ENCODE results near the gene EHBP1L1. TPM values are rescaled to one million over a fixed set of nuclear protein-coding genes. Genes with fewer than 3 reads are reported as not detected.

Gene EHBP1L1
- total and polyA plus RNA-seq, 4 donors = 1.1 to 120 (median 10.0) TPM

DNA sequence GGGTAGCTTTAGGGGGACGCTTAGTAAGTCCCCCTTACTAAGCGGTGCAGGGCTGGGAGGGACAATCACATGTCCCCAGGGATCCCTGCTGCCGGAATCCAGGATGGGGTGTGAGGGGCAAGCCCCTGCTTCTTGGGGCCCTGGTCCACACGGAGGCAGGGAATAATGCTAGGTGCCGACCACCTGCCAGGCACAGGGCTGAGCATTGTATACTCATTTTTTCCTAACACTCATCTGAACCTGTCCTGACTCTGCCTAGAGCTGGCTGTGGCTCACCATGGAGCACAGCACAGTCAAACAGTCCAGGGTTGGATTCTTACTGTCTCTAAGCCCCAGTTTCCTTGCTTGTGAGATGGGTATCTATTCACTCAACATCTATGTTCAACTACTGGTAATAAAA lies 16.3 kb upstream of the EHBP1L1 start (continued):
- TF ChIP-seq, protein P1, sequence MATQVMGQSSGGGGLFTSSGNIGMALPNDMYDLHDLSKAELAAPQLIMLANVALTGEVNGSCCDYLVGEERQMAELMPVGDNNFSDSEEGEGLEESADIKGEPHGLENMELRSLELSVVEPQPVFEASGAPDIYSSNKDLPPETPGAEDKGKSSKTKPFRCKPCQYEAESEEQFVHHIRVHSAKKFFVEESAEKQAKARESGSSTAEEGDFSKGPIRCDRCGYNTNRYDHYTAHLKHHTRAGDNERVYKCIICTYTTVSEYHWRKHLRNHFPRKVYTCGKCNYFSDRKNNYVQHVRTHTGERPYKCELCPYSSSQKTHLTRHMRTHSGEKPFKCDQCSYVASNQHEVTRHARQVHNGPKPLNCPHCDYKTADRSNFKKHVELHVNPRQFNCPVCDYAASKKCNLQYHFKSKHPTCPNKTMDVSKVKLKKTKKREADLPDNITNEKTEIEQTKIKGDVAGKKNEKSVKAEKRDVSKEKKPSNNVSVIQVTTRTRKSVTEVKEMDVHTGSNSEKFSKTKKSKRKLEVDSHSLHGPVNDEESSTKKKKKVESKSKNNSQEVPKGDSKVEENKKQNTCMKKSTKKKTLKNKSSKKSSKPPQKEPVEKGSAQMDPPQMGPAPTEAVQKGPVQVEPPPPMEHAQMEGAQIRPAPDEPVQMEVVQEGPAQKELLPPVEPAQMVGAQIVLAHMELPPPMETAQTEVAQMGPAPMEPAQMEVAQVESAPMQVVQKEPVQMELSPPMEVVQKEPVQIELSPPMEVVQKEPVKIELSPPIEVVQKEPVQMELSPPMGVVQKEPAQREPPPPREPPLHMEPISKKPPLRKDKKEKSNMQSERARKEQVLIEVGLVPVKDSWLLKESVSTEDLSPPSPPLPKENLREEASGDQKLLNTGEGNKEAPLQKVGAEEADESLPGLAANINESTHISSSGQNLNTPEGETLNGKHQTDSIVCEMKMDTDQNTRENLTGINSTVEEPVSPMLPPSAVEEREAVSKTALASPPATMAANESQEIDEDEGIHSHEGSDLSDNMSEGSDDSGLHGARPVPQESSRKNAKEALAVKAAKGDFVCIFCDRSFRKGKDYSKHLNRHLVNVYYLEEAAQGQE (IDR thresholded peaks at IDR 0.05) = no peak
- TF ChIP-seq YY1 (IDR thresholded peaks at IDR 0.05) = no peak
- TF ChIP-seq EGR1 (IDR thresholded peaks at IDR 0.05; ENCODE audit: low read depth in 2 of 2) = no peak
- TF ChIP-seq FOXA2 (IDR thresholded peaks at IDR 0.05) = no peak

DNA sequence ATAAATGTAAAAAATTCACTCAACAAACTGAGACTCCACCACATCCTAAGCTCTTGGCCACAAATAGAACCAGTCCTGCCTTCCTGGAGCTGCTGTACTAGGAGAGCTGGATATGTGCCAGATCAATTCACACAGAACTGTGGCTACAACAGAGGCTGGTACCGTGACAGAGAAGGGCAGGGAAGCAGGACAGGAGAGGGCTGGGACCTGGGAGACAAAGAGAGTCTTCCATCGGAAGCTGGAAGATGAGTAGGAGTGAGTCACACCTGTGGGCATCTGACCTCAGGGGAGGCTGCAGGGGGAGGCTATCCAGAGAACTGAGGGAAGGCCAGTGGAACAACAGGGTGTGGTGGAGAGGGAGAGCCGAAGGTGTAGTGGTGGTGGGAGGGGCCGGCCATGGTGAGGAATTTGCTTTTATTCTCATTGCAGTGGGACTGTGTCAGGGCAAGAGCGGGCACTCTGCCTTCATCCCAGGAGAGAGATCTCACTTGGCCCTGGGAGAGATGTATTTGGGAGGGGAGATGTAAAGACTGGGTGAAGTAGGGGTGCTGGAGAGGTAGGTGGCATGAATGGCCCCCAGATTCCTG lies 15.8 kb upstream of the EHBP1L1 start:
- H3K36me3 ChIP-seq (ENCODE audit: control insufficient read depth in 4 of 4, insufficient read depth in 3 of 4, low read depth in 1 of 4, low read length in 3 of 4) = no peaks in the 10 kb centered on the region
- DNase-seq (ENCODE audit: low spot score) = no peak
- H3K9me3 ChIP-seq (ENCODE audit: control insufficient read depth in 4 of 4, low read length in 3 of 4) = no peaks in the 10 kb centered on the region
- TF ChIP-seq, protein P2, sequence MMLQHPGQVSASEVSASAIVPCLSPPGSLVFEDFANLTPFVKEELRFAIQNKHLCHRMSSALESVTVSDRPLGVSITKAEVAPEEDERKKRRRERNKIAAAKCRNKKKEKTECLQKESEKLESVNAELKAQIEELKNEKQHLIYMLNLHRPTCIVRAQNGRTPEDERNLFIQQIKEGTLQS (IDR thresholded peaks at IDR 0.05) = no peak
- no peak for TF ChIP-seq GABPA (IDR thresholded peaks at IDR 0.05 in 1 of 2, conservative IDR thresholded peaks at IDR 0.05 in 1 of 2)
- TF ChIP-seq, protein P3, sequence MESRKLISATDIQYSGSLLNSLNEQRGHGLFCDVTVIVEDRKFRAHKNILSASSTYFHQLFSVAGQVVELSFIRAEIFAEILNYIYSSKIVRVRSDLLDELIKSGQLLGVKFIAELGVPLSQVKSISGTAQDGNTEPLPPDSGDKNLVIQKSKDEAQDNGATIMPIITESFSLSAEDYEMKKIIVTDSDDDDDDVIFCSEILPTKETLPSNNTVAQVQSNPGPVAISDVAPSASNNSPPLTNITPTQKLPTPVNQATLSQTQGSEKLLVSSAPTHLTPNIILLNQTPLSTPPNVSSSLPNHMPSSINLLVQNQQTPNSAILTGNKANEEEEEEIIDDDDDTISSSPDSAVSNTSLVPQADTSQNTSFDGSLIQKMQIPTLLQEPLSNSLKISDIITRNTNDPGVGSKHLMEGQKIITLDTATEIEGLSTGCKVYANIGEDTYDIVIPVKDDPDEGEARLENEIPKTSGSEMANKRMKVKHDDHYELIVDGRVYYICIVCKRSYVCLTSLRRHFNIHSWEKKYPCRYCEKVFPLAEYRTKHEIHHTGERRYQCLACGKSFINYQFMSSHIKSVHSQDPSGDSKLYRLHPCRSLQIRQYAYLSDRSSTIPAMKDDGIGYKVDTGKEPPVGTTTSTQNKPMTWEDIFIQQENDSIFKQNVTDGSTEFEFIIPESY (IDR thresholded peaks at IDR 0.05) = no peak
- peaks cover 10 to 39% (median 16%) of the 10 kb centered on the region in 4 donors for H3K4me1 ChIP-seq (ENCODE audit: control insufficient read depth in 4 of 4, insufficient read depth in 4 of 4, low read length in 3 of 4)
- no peaks in the 10 kb centered on the region for H3K27me3 ChIP-seq (ENCODE audit: control insufficient read depth in 4 of 4, insufficient read depth in 4 of 4, low read length in 3 of 4)
- no peak overlapping the region for H3K4me3 ChIP-seq (ENCODE audit: low read depth in 1 of 3, low read length in 3 of 3)
- WGBS = 42% methylated on average over 5 of the region's 5 CpGs
- peak overlapping the region in 1 of 2 donors; percentile 7 for H3K27ac ChIP-seq (ENCODE audit: low read depth in 1 of 2, low read length in 2 of 2)
- H3K9ac ChIP-seq (ENCODE audit: low read depth in 1 of 2, low read length in 2 of 2) = peak overlapping the region in 1 of 2 donors; percentile 19

DNA sequence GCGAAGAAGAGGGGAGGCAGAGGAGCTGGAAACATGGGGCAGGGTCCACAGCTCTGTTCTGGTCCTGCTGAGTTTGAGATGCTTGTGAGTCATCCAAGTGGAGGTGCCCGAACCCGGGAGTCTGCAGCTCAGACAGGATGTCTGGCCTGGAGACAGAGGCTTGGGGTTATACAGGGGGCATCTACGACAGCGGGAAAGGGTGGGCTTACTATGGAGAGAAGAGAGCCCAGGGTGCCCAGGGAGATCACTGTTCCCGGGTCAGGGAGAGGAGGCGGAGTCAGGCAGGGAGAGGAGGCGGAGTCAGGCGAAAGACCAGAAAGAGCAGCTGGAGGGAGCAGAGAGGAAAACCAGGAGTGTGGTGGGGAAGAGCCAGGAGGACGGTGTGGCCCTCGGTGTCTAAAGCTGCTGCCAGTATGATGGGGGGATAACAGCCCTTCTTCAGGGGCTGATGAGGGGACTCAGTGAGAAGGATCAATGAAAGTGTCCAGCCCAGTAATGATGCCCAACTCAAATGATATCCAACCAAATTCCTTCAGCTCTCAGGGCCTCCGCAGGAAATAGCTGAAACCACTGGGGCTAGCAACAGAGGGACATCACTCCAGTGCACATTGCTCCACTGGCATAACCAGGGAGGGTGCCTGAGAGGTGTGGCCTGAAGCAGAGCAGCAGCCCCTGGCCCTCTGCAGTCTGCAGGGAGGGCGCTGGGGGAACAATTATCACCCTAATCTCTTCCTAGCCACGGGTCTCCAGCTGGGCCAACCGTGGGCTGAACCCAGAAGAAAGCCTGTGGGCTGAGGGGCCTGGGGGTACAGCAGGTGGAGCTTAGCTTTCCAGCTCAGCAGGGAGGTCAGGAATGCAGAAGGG lies 15.1 kb upstream of the EHBP1L1 start:
- Histone ChIP-seq H3K36me3 (ENCODE audit: control insufficient read depth in 4 of 4, insufficient read depth in 3 of 4, low read depth in 1 of 4, low read length in 3 of 4) (no peaks in the 10 kb centered on the region), H3K4me3 (ENCODE audit: low read depth in 1 of 3, low read length in 3 of 3) (no peak overlapping the region), H3K27ac (ENCODE audit: low read depth in 1 of 2, low read length in 2 of 2) (peak overlapping the region in 1 of 2 donors; percentile 25), H3K27me3 (ENCODE audit: control insufficient read depth in 4 of 4, insufficient read depth in 4 of 4, low read length in 3 of 4) (no peaks in the 10 kb centered on the region), H3K9ac (ENCODE audit: low read depth in 1 of 2, low read length in 2 of 2) (no peak overlapping the region), H3K4me1 (ENCODE audit: control insufficient read depth in 4 of 4, insufficient read depth in 4 of 4, low read length in 3 of 4) (peaks cover 10 to 33% (median 14%) of the 10 kb centered on the region in 4 donors), H3K9me3 (ENCODE audit: control insufficient read depth in 4 of 4, low read length in 3 of 4) (no peaks in the 10 kb centered on the region)
- 28% methylated on average over 15 of the region's 15 CpGs for WGBS
- no peak for DNase-seq (ENCODE audit: low spot score)
- TF ChIP-seq, protein P2 (IDR thresholded peaks at IDR 0.05) = no peak
- TF ChIP-seq GABPA (IDR thresholded peaks at IDR 0.05 in 1 of 2, conservative IDR thresholded peaks at IDR 0.05 in 1 of 2) = no peak
- TF ChIP-seq FOXA1 (IDR thresholded peaks at IDR 0.05) = no peak
- TF ChIP-seq, protein P1 (IDR thresholded peaks at IDR 0.05) = no peak
- no peak for TF ChIP-seq EGR1 (IDR thresholded peaks at IDR 0.05; ENCODE audit: low read depth in 2 of 2)
- no peak for TF ChIP-seq TAF1 (conservative IDR thresholded peaks at IDR 0.05)
- TF ChIP-seq RXRA (IDR thresholded peaks at IDR 0.05) = no peak
- TF ChIP-seq HNF4A (conservative IDR thresholded peaks at IDR 0.05) = no peak
- TF ChIP-seq SP1 (IDR thresholded peaks at IDR 0.05) = no peak
- no peak for TF ChIP-seq YY1 (IDR thresholded peaks at IDR 0.05)
- no peak for TF ChIP-seq HNF4G (IDR thresholded peaks at IDR 0.05)
- TF ChIP-seq, protein P3 (IDR thresholded peaks at IDR 0.05) = no peak
- no peak for TF ChIP-seq RAD21 (IDR thresholded peaks at IDR 0.05)
- TF ChIP-seq JUND (IDR thresholded peaks at IDR 0.05) = no peak

All from liver (tissue), 9 donors.